K562 (cell line): ENCODE results near the gene OR2T10. TPM values are rescaled to one million over a fixed set of nuclear protein-coding genes. Genes with fewer than 3 reads are reported as not detected.

Experiments
- ATAC-seq: fragments of 200-7000 bp; cut with Tn5 transposase; 3 replicates; pipeline ENCODE4 v1.9.1; 2020; ENCODE audit warnings: moderate library complexity
- Bru-seq: library from RNA; stranded (reverse); fragments of 400-500 nt; gene quantifications from one replicate; lab custom pipeline; 2021; lab: Mats Ljungman, UMichigan
- BruChase-seq, 2 experiments: library from RNA; stranded (reverse); fragments of 400-500 nt; gene quantifications; one replicate each; lab custom pipeline; 2021; lab: Mats Ljungman, UMichigan
- BruUV-seq: library from RNA; stranded (reverse); fragments of 400-500 nt; replicated peaks from 2 replicates; lab custom pipeline; 2021; lab: Mats Ljungman, UMichigan
- CTCF ChIA-PET: fragments of 300-600 bp; formaldehyde crosslinking; extraction: SDS; loops from one replicate; lab custom pipeline; 2021; ENCODE audit warnings: low intra/inter-chr PET ratio; lab: Yijun Ruan, JAX
- POLR2A ChIA-PET: fragments of 300-600, 350-650 bp; sonication (Branson Sonifier 250); formaldehyde crosslinking; extraction: SDS; loops from one replicate; lab custom pipeline; 2021; ENCODE audit warnings: antibody characterized with exemption, inconsistent platforms; lab: Yijun Ruan, JAX
- DNase-seq, 4 experiments: peaks; one replicate each; pipeline versions ENCODE4 v3.0.0 to v3.0.0-alpha.2; 2011 to 2018; ENCODE audit warnings: low spot score in 3 of 4, mixed read lengths in 3 of 4; ENCODE audit errors: extremely low read depth in 1 of 4
- FAIRE-seq: peaks from 2 replicates; lab custom pipeline; 2011; peaks lifted over from hg19 to GRCh38; lab: Jason Lieb, UNC
- H2AFZ ChIP-seq: 2 replicates; pipeline ENCODE4 v1.6.0; 2011; ENCODE audit warnings: low read depth, low read length, control low read depth, inconsistent platforms
- H3K27ac ChIP-seq: fragments of 200-600 bp; 3 replicates; pipeline ENCODE4 v1.8.0; 2011; ENCODE audit warnings: low read depth, mild to moderate bottlenecking, control low read depth, inconsistent platforms, low read length, moderate library complexity, mixed read lengths; ENCODE audit errors: extremely low read depth
- H3K27me3 ChIP-seq, 2 experiments: fragments of 300-600 bp in 1 of 2; 2 replicates in 1 of 2; 3 replicates in 1 of 2; pipeline versions ENCODE4 v1.6.0 to v1.8.0; 2011; ENCODE audit warnings: inconsistent platforms in 2 of 2, low read length in 2 of 2, mild to moderate bottlenecking in 1 of 2, mixed read lengths in 1 of 2, moderate library complexity in 1 of 2; ENCODE audit not compliant: control insufficient read depth in 2 of 2, insufficient read depth in 2 of 2
- H3K36me3 ChIP-seq: fragments of 300-600 bp; 3 replicates; pipeline ENCODE4 v1.8.0; 2011; ENCODE audit warnings: mild to moderate bottlenecking, low read length, inconsistent platforms; ENCODE audit not compliant: control insufficient read depth, insufficient read depth
- H3K4me1 ChIP-seq, 2 experiments: fragments of 200-600 bp in 1 of 2; replicated peaks in 1 of 2; 2 replicates in 1 of 2; 3 replicates in 1 of 2; pipeline versions ENCODE4 v1.5.1 to v1.8.0; 2011; ENCODE audit warnings: inconsistent platforms in 2 of 2, low read length in 2 of 2, mild to moderate bottlenecking in 1 of 2, mixed read lengths in 1 of 2, moderate library complexity in 1 of 2; ENCODE audit not compliant: control insufficient read depth in 2 of 2, insufficient read depth in 2 of 2
- H3K4me2 ChIP-seq: 2 replicates; pipeline ENCODE4 v1.6.1; 2011; ENCODE audit warnings: low read length, control low read depth, inconsistent platforms, mixed read lengths; ENCODE audit not compliant: insufficient read depth
- H3K4me3 ChIP-seq: fragments of 200-600 bp; sonication (generic), shearing (Covaris generic); 2 replicates; pipeline ENCODE4 v1.5.1; 2016; ENCODE audit warnings: control low read depth, inconsistent platforms
- H3K79me2 ChIP-seq: fragments of 200-600 bp; 3 replicates; pipeline ENCODE4 v1.8.0; 2011; ENCODE audit warnings: low read length, inconsistent platforms; ENCODE audit not compliant: control insufficient read depth, insufficient read depth
- H3K9ac ChIP-seq, 2 experiments: 2 replicates each; pipeline versions ENCODE4 v1.6.0 to v1.6.1; 2011; ENCODE audit warnings: low read depth in 2 of 2, low read length in 2 of 2, control low read depth in 1 of 2, inconsistent platforms in 1 of 2, mild to moderate bottlenecking in 1 of 2, mixed read lengths in 1 of 2; ENCODE audit not compliant: insufficient read depth in 1 of 2
- H3K9me1 ChIP-seq: one replicate; pipeline ENCODE4 v1.6.0; 2011; ENCODE audit warnings: inconsistent platforms, mild to moderate bottlenecking, low read length, moderate library complexity; ENCODE audit not compliant: control insufficient read depth, insufficient read depth
- H3K9me3 ChIP-seq: replicated peaks from 2 replicates; pipeline ENCODE4 v1.5.1; 2011; ENCODE audit warnings: low read depth, low read length, inconsistent platforms; ENCODE audit not compliant: control insufficient read depth, insufficient read depth
- H4K20me1 ChIP-seq: replicated peaks from 2 replicates; pipeline ENCODE4 v1.6.1; 2011; ENCODE audit warnings: low read length, inconsistent platforms, mixed read lengths; ENCODE audit not compliant: control insufficient read depth, insufficient read depth
- CHD2 ChIP-seq: IDR thresholded peaks from 2 replicates; pipeline ENCODE4 v1.6.1; 2011; ENCODE audit warnings: low read depth, low read length
- DMBX1 ChIP-seq: fragments of 250-450 bp; sonication (Bioruptor Pico); IDR thresholded peaks from 2 replicates; pipeline ENCODE4 v1.8.0; 2022; ENCODE audit warnings: inconsistent platforms, mild to moderate bottlenecking, moderate library complexity, borderline replicate concordance
- EP400 ChIP-seq: fragments of 450-650 bp; IDR thresholded peaks from 2 replicates; pipeline ENCODE4 v1.6.1; 2017; ENCODE audit warnings: antibody characterized with exemption, mild to moderate bottlenecking, moderate library complexity
- FOXP4 ChIP-seq: sonication (generic); formaldehyde crosslinking; IDR thresholded peaks from 2 replicates; pipeline ENCODE4 v1.8.0; 2022; ENCODE audit warnings: mild to moderate bottlenecking, missing genetic modification reagents, borderline replicate concordance
- L3MBTL2 ChIP-seq: fragments of 450-650 bp; IDR thresholded peaks from 2 replicates; pipeline ENCODE4 v1.6.1; 2016; ENCODE audit warnings: mild to moderate bottlenecking, moderate library complexity
- NCOA2 ChIP-seq, 2 experiments: fragments of 450-650 bp; IDR thresholded peaks; 2 replicates each; pipeline ENCODE4 v1.6.1; 2018; ENCODE audit warnings: mild to moderate bottlenecking in 2 of 2, moderate library complexity in 1 of 2; ENCODE audit not compliant: partially characterized antibody in 2 of 2
- NFIX ChIP-seq: fragments of 250-450 bp; sonication (Bioruptor Pico); IDR thresholded peaks from 2 replicates; pipeline ENCODE4 v1.4.0; 2020; ENCODE audit warnings: low read depth, mild to moderate bottlenecking, moderate library complexity
- SRSF3 ChIP-seq: fragments of 200-400 bp; formaldehyde crosslinking; IDR thresholded peaks from 2 replicates; pipeline ENCODE4 v1.6.1; 2016; ENCODE audit warnings: mild to moderate bottlenecking, low read length, moderate library complexity; ENCODE audit not compliant: insufficient read depth
- THRAP3 ChIP-seq: fragments of 450-650 bp; IDR thresholded peaks from 2 replicates; pipeline ENCODE4 v1.6.1; 2016; ENCODE audit warnings: mild to moderate bottlenecking, inconsistent platforms, borderline replicate concordance
- TRIM25 ChIP-seq: fragments of 450-650 bp; IDR thresholded peaks from 2 replicates; pipeline ENCODE4 v1.7.0; 2016; ENCODE audit warnings: borderline replicate concordance
- ZNF133 ChIP-seq: fragments of 250-450 bp; sonication (Bioruptor Pico); IDR thresholded peaks from 2 replicates; pipeline ENCODE4 v1.4.0; 2020; ENCODE audit warnings: mild to moderate bottlenecking
- ZNF165 ChIP-seq: fragments of 250-450 bp; sonication (Bioruptor Pico); IDR thresholded peaks from 2 replicates; pipeline ENCODE4 v1.4.0; 2020; ENCODE audit warnings: borderline replicate concordance
- ZNF224 ChIP-seq: sonication (generic); formaldehyde crosslinking; IDR thresholded peaks from 2 replicates; pipeline ENCODE4 v1.8.0; 2022; ENCODE audit warnings: mild to moderate bottlenecking, missing genetic modification reagents
- WGBS: fragments of 100-300 bp; shearing (Covaris generic); methylation state at CpG from one replicate; pipeline ENCODE4 v1.1.6; 2016; ENCODE audit warnings: low coverage, mixed read lengths; ENCODE audit not compliant: insufficient coverage; ENCODE audit errors: missing lambda C conversion rate; 5-methylcytosine and 5-hydroxymethylcytosine counted together
- in situ Hi-C: fragments of 300-500 bp; cut with MboI; formaldehyde crosslinking; loops from 4 replicates; pipeline ENCODE4 v1.15.0; 2018; ENCODE audit warnings: inconsistent platforms, mixed read lengths
- intact Hi-C: fragments of 100-400 bp; cut with micrococcal nuclease; formaldehyde crosslinking; loops from 2 replicates; pipeline ENCODE4 v1.14.2; 2022
- long read RNA-seq, 3 experiments: library from polyadenylated mRNA in 2 of 3; library from RNA in 1 of 3; unstranded in 2 of 3; stranded (forward) in 1 of 3; transcript quantifications; one replicate each; pipeline ENCODE4 v2.0.0, GENCODE V29; 2019 to 2022
- polyA minus RNA-seq, 3 experiments: library from RNA; depleted of rRNA, polyadenylated mRNA; stranded (reverse); fragments of >200 nt; gene quantifications; 2 replicates each; pipeline ENCODE4 v1.2.3, GENCODE V29; 2011
- polyA plus RNA-seq, 8 experiments: library from polyadenylated mRNA; depleted of rRNA in 4 of 8; stranded (reverse) in 5 of 8; unstranded in 3 of 8; fragments of >200 nt; fragmentation: Nextera tagmentation in 2 of 8; fragmentation: Illumina TruSeq in 1 of 8; extraction: Ambion mirVana in 2 of 8; extraction: Trizol in 1 of 8; gene quantifications; 2 replicates each; pipeline versions ENCODE4 v1.2.1 to v1.2.3, GENCODE V29; 2011 to 2014; ENCODE audit warnings: inconsistent platforms in 1 of 8, missing spikeins in 1 of 8
- total RNA-seq, 7 experiments: library from RNA; depleted of rRNA in 6 of 7; stranded (reverse); fragments of >200 nt in 6 of 7; fragmentation: Illumina TruSeq in 2 of 7; extraction: Trizol in 2 of 7; gene quantifications; 2 replicates each; pipeline versions ENCODE4 v1.2.1 to v1.2.3, GENCODE V29; 2011 to 2021; ENCODE audit warnings: low replicate concordance in 1 of 7

The OR2T10 gene
- not detected in 2 replicates for total RNA-seq (2011; cell fraction: chromatin; rRNA removed; ENCODE audit: low replicate concordance)
- total RNA-seq (2011; cell fraction: nucleolus; rRNA removed), result not detected in 2 replicates
- total RNA-seq (2011; cell fraction: nucleoplasm; rRNA removed), result not detected in 2 replicates
- not detected in 2 replicates for total RNA-seq (2014; rRNA removed)
- not detected in 2 replicates for total RNA-seq (2014; rRNA removed; fragmentation: Illumina TruSeq; extraction: Trizol)
- not detected in 2 replicates for total RNA-seq (2015; rRNA removed; fragmentation: Illumina TruSeq; extraction: Trizol)
- not detected in 2 replicates for total RNA-seq (2021)
- not detected in 2 replicates for polyA plus RNA-seq (2011; rRNA removed)
- polyA plus RNA-seq (2011; cell fraction: cytosol; rRNA removed), result 0.06 TPM in 1 of 2 replicates, not detected in the other
- not detected in 2 replicates for polyA plus RNA-seq (2011; cell fraction: nucleus; rRNA removed)
- polyA plus RNA-seq (2012), result 0.06 TPM in 1 of 2 replicates, not detected in the other
- not detected in 2 replicates for polyA plus RNA-seq (2014; fragmentation: Illumina TruSeq; extraction: Trizol)
- not detected for polyA plus RNA-seq (2014; fragmentation: Nextera tagmentation; extraction: Ambion mirVana)
- not detected in 2 replicates for polyA plus RNA-seq (2014; rRNA removed)
- polyA minus RNA-seq (2011; rRNA and poly(A)+ RNA removed), result not detected in 2 replicates
- not detected in 2 replicates for polyA minus RNA-seq (2011; cell fraction: cytosol; rRNA and poly(A)+ RNA removed)
- not detected in 2 replicates for polyA minus RNA-seq (2011; cell fraction: nucleus; rRNA and poly(A)+ RNA removed)
- percentile 20 among the genes with signal in this experiment for Bru-seq, nascent RNA
- percentile 15 among the genes with signal in this experiment for BruChase-seq, experiment 1, labeled RNA remaining after a 2-hour chase
- BruChase-seq, experiment 2, labeled RNA remaining after a 6-hour chase, result percentile 16 among the genes with signal in this experiment
- long read RNA-seq, experiment 1, partial matches to known transcripts, result 0 of 1 reads
- long read RNA-seq, experiment 1, other reads (novel, unspliced or antisense), result 1 of 1 reads
- long read RNA-seq, experiment 2, result 0 reads
- long read RNA-seq, experiment 3, result 0 reads

- Histone ChIP-seq H3K9ac (no peak within 1 kb of the TSS), H3K4me2 (no peak within 1 kb of the TSS), H3K9me3 (no peaks in the 10 kb centered on the region), H3K27ac (peak within 1 kb of the TSS; percentile 61; the same call in 1 of the 3 replicates), H3K9me1 (no peaks in the 10 kb centered on the region), H2AFZ (0 out of 2 replicates have a peak within 1 kb of the TSS, but pooled peaks have one; percentile 34), H4K20me1 (no peaks in the 10 kb centered on the region), H3K4me1 (no peaks in the 10 kb centered on the region; a peak in 1 of 5 replicates), H3K27me3 (no peaks in the 10 kb centered on the region), H3K36me3 (no peaks in the 10 kb centered on the region), H3K79me2 (no peaks in the 10 kb centered on the region), H3K4me3 (no peak within 1 kb of the TSS)
- ATAC-seq, result no peak
- no TSS peak for BruUV-seq
- WGBS, result 33% methylated on average over 1 of the region's 6 CpGs
- ChIA-PET POLR2A (no interaction called here), CTCF (no interaction called here)
- FAIRE-seq, result no peak
- in situ Hi-C loops (no loop called here), intact Hi-C loops (no loop called here)
- no peak for DNase-seq
- no peak for TF ChIP-seq NCOA2 (IDR thresholded peaks at IDR 0.05; ENCODE audit: partially characterized antibody in 2 of 2)
- no peak for TF ChIP-seq FOXP4 (CRISPR knock-in tag)
- TF ChIP-seq ZNF133, result no peak
- peak; percentile 74; the same call in 1 of the 2 replicates for TF ChIP-seq DMBX1
- TF ChIP-seq TRIM25, result no peak
- TF ChIP-seq SRSF3, result no peak
- TF ChIP-seq EP400, result no peak
- TF ChIP-seq THRAP3, result no peak
- TF ChIP-seq CHD2, result no peak
- peak; percentile 61; the same call in 1 of the 2 replicates for TF ChIP-seq L3MBTL2
- TF ChIP-seq NFIX (CRISPR knock-in tag), result no peak
- TF ChIP-seq ZNF224 (CRISPR knock-in tag), result no peak
- TF ChIP-seq ZNF165 (CRISPR knock-in tag), result no peak
These were observed at the start of gene OR2T10 for GRCh38 chr1:248597589-248597988. Gene OR2T10 (minus strand): TSS chr1:248597700. CDS start chr1:248593768, 3,932 bp downstream.
